HEK293 (cell line): ENCODE results near the gene CLEC14A.

Source experiments
- CTCF ChIA-PET: fragments of 350-600 bp; formaldehyde crosslinking; extraction: SDS; loops from one replicate; lab custom pipeline; 2021; ENCODE audit warnings: antibody characterized with exemption; lab: Yijun Ruan, JAX
- POLR2A ChIA-PET: fragments of 300-600 bp; formaldehyde crosslinking; extraction: SDS; loops from one replicate; lab custom pipeline; 2020; ENCODE audit warnings: antibody characterized with exemption, inconsistent platforms; lab: Yijun Ruan, JAX
- H3K27ac ChIP-seq: fragments of 200-500 bp; sonication (Bioruptor generic); 2 replicates; pipeline ENCODE4 v1.5.1; 2014; ENCODE audit warnings: low read depth, low read length, control low read depth, inconsistent platforms; ENCODE audit errors: extremely low read depth
- H3K36me3 ChIP-seq, 2 experiments: fragments of 200-500 bp in 1 of 2; sonication (Bioruptor generic) in 1 of 2; 1 replicate in 1 of 2; 2 replicates in 1 of 2; pipeline ENCODE4 v1.5.1; 2014 to 2017; ENCODE audit warnings: inconsistent platforms in 2 of 2, low read length in 2 of 2; ENCODE audit not compliant: control insufficient read depth in 2 of 2, insufficient read depth in 1 of 2
- H3K4me1 ChIP-seq: fragments of 200-500 bp; sonication (Bioruptor generic); 2 replicates; pipeline ENCODE4 v1.5.1; 2014; ENCODE audit warnings: mild to moderate bottlenecking, low read length, inconsistent platforms; ENCODE audit not compliant: control insufficient read depth, insufficient read depth
- H3K4me3 ChIP-seq: 2 replicates; pipeline ENCODE4 v1.5.1; 2011; ENCODE audit warnings: low read depth, mild to moderate bottlenecking, control low read depth, low read length, moderate library complexity
- H3K9me3 ChIP-seq: fragments of 200-500 bp; sonication (Bioruptor generic); 2 replicates; pipeline ENCODE4 v1.5.1; 2014; ENCODE audit warnings: low read depth, low read length, inconsistent platforms; ENCODE audit not compliant: control insufficient read depth, insufficient read depth
- EGR2 ChIP-seq: fragments of 450-650 bp; formaldehyde crosslinking; IDR thresholded peaks from 2 replicates; pipeline ENCODE4 v1.5.1; 2016; ENCODE audit warnings: low read depth, missing biosample characterization, missing genetic modification characterization
- FEZF1 ChIP-seq: fragments of 450-650 bp; formaldehyde crosslinking; IDR thresholded peaks from 2 replicates; pipeline ENCODE4 v1.5.1; 2016; ENCODE audit warnings: missing biosample characterization, missing genetic modification characterization
- KLF10 ChIP-seq: fragments of 450-650 bp; IDR thresholded peaks from 2 replicates; pipeline ENCODE4 v1.5.1; 2018; ENCODE audit warnings: missing biosample characterization, mild to moderate bottlenecking, missing genetic modification characterization
- KLF7 ChIP-seq: fragments of 450-650 bp; formaldehyde crosslinking; IDR thresholded peaks from 2 replicates; pipeline ENCODE4 v1.5.1; 2016; ENCODE audit warnings: missing biosample characterization, missing genetic modification characterization, borderline replicate concordance
- MZF1 ChIP-seq: fragments of 450-650 bp; formaldehyde crosslinking; IDR thresholded peaks from 2 replicates; pipeline ENCODE4 v1.5.1; 2017; ENCODE audit warnings: missing biosample characterization, missing genetic modification characterization, borderline replicate concordance
- SALL2 ChIP-seq: fragments of 450-650 bp; formaldehyde crosslinking; IDR thresholded peaks from 2 replicates; pipeline ENCODE4 v1.5.0; 2017; ENCODE audit warnings: missing biosample characterization, mild to moderate bottlenecking, missing genetic modification characterization, borderline replicate concordance
- SP2 ChIP-seq: fragments of 450-650 bp; formaldehyde crosslinking; IDR thresholded peaks from 2 replicates; pipeline ENCODE4 v1.5.1; 2016; ENCODE audit warnings: missing biosample characterization, missing genetic modification characterization
- TCF7L2 ChIP-seq: IDR thresholded peaks from 2 replicates; pipeline ENCODE4 v1.6.1; 2011; ENCODE audit warnings: low read depth, mild to moderate bottlenecking, inconsistent platforms, low read length, moderate library complexity, borderline replicate concordance
- ZBTB21 ChIP-seq: fragments of 450-650 bp; formaldehyde crosslinking; IDR thresholded peaks from 2 replicates; pipeline ENCODE4 v1.5.1; 2017; ENCODE audit warnings: missing biosample characterization, missing genetic modification characterization
- ZNF10 ChIP-seq: fragments of 450-650 bp; formaldehyde crosslinking; IDR thresholded peaks from 2 replicates; pipeline ENCODE4 v1.5.1; 2017; ENCODE audit warnings: missing biosample characterization, missing genetic modification characterization
- ZNF114 ChIP-seq: fragments of 450-650 bp; formaldehyde crosslinking; IDR thresholded peaks from 2 replicates; pipeline ENCODE4 v1.5.0; 2017; ENCODE audit warnings: missing biosample characterization, missing genetic modification characterization
- ZNF175 ChIP-seq: fragments of 450-650 bp; formaldehyde crosslinking; IDR thresholded peaks from 2 replicates; pipeline ENCODE4 v1.5.1; 2016; ENCODE audit warnings: missing biosample characterization, missing genetic modification characterization
- ZNF426 ChIP-seq: fragments of 450-650 bp; formaldehyde crosslinking; IDR thresholded peaks from 2 replicates; pipeline ENCODE4 v1.5.1; 2017; ENCODE audit warnings: missing biosample characterization, missing genetic modification characterization, mild to moderate bottlenecking, inconsistent platforms, moderate library complexity
- ZNF48 ChIP-seq: fragments of 450-650 bp; formaldehyde crosslinking; IDR thresholded peaks from 2 replicates; pipeline ENCODE4 v1.5.1; 2016; ENCODE audit warnings: missing biosample characterization, missing genetic modification characterization
- ZNF510 ChIP-seq: fragments of 450-650 bp; formaldehyde crosslinking; IDR thresholded peaks from 2 replicates; pipeline ENCODE4 v1.5.1; 2018; ENCODE audit warnings: mild to moderate bottlenecking, missing genetic modification characterization, missing biosample characterization; ENCODE audit not compliant: insufficient replicate concordance
- ZNF521 ChIP-seq: fragments of 450-650 bp; formaldehyde crosslinking; IDR thresholded peaks from 2 replicates; pipeline ENCODE4 v1.5.1; 2017; ENCODE audit warnings: missing biosample characterization, mild to moderate bottlenecking, missing genetic modification characterization
- ZNF654 ChIP-seq: fragments of 450-650 bp; formaldehyde crosslinking; IDR thresholded peaks from 2 replicates; pipeline ENCODE4 v1.5.1; 2016; ENCODE audit warnings: low read depth, missing biosample characterization, missing genetic modification characterization
- ZNF747 ChIP-seq: fragments of 450-650 bp; formaldehyde crosslinking; IDR thresholded peaks from 2 replicates; pipeline ENCODE4 v1.5.1; 2016; ENCODE audit warnings: missing biosample characterization, missing genetic modification characterization
- ZNF785 ChIP-seq: fragments of 450-650 bp; formaldehyde crosslinking; IDR thresholded peaks from 2 replicates; pipeline ENCODE4 v1.5.1; 2016; ENCODE audit warnings: missing biosample characterization, missing genetic modification characterization
- ZNF791 ChIP-seq: fragments of 450-650 bp; formaldehyde crosslinking; IDR thresholded peaks from 2 replicates; pipeline ENCODE4 v1.5.1; 2016; ENCODE audit warnings: missing biosample characterization, missing genetic modification characterization
- TF ChIP-seq, protein P1 (sequence below): fragments of 450-650 bp; formaldehyde crosslinking; IDR thresholded peaks from 2 replicates; pipeline ENCODE4 v1.5.1; 2017; ENCODE audit warnings: missing biosample characterization, missing genetic modification characterization
- TF ChIP-seq, protein P2 (sequence below): fragments of 450-650 bp; IDR thresholded peaks from 2 replicates; pipeline ENCODE4 v1.5.1; 2018; ENCODE audit warnings: missing biosample characterization, missing genetic modification characterization
- TF ChIP-seq, protein P3 (sequence below): fragments of 450-650 bp; formaldehyde crosslinking; IDR thresholded peaks from 2 replicates; pipeline ENCODE4 v1.5.1; 2016; ENCODE audit warnings: missing biosample characterization, missing genetic modification characterization, low read depth

The CLEC14A gene

DNA sequence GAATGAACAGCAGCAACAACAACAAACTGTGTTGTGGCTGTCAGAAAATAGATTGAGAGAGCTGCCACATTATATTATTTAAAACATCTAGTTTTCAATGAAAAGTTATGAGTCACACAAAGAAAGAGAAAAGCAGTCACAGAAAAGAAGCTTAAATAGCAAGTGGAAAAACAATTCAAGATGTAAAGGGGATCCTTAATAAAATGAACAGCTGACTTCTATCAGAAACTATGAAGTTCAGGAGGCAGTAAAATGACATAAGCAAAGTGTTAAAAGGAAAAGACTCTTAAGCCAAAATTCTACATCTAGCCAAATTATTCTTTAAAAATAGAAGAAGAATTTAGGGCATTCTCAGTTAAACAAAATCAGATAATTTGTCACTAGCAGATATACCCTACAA lies 5.6 kb downstream of the CLEC14A start:
- TF ChIP-seq SALL2 (tag by site-specific recombination) = no peak
- TF ChIP-seq ZNF426 (tag by site-specific recombination) = no peak
- TF ChIP-seq ZNF175 (tag by site-specific recombination) = no peak
- TF ChIP-seq FEZF1 (tag by site-specific recombination) = no peak
- no peak for TF ChIP-seq EGR2 (tag by site-specific recombination)
- no peak for TF ChIP-seq ZNF114
- no peak for TF ChIP-seq ZNF747 (tag by site-specific recombination)
- TF ChIP-seq ZNF10 = no peak
- TF ChIP-seq ZNF510 = no peak
- TF ChIP-seq KLF7 = no peak
- TF ChIP-seq ZNF791 (tag by site-specific recombination) = no peak
- no peak for TF ChIP-seq KLF10 (tag by site-specific recombination)
- no peak for TF ChIP-seq ZNF521
- no peak for TF ChIP-seq MZF1 (tag by site-specific recombination)
- no peak for TF ChIP-seq ZBTB21 (tag by site-specific recombination)
- TF ChIP-seq ZNF654 (tag by site-specific recombination) = no peak
- ChIA-PET CTCF (no interaction called here), POLR2A (no interaction called here)
- no peaks in the 10 kb centered on the region for H3K4me1 ChIP-seq
- no peaks in the 10 kb centered on the region for H3K9me3 ChIP-seq
- no peaks in the 10 kb centered on the region for H3K36me3 ChIP-seq
- no peak overlapping the region for H3K27ac ChIP-seq
- H3K4me3 ChIP-seq = no peak overlapping the region

DNA sequence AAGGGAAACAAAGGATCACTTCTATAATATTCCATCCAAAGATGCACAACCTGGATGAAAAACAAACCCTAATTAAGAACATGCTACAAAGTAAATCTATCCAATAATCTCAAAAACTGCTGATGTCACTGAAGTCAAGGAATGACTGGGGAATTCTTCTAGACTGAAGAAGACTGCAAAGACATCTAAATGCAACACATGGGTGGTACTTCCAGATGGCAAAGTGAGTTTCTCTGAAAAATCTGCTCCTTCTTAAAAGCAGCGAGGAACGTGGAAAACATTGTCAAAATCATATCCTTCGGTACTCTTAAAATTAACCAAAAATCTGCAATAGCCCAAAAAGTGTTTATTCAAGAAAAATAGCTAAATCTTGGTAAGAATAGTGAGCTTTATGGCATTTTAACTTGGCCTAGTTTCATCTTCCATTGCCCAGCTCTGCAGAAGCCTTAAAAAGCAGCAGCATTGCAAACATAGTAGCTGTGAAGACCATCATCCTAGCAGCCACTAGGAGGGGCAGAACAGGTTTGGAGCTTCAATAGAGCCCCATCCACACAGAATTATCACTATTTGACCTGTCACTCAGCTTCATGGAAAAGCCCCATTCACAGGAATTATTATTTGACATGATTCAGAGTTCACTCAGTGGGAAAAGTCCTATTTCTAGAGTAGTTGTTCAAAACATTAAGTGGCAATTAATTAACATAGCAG lies 7.4 kb downstream of the CLEC14A start:
- Histone ChIP-seq H3K27ac (no peak overlapping the region), H3K4me1 (no peaks in the 10 kb centered on the region), H3K9me3 (no peaks in the 10 kb centered on the region), H3K36me3 (no peaks in the 10 kb centered on the region), H3K4me3 (no peak overlapping the region)
- ChIA-PET CTCF (interaction anchor here (0.7 to 1.1 kb wide), 2 partner anchors 15 to 21 kb away, joined by 4 to 5 read pairs; no protein-coding TSS in a partner anchor), POLR2A (no interaction called here)
- TF ChIP-seq, protein P1, sequence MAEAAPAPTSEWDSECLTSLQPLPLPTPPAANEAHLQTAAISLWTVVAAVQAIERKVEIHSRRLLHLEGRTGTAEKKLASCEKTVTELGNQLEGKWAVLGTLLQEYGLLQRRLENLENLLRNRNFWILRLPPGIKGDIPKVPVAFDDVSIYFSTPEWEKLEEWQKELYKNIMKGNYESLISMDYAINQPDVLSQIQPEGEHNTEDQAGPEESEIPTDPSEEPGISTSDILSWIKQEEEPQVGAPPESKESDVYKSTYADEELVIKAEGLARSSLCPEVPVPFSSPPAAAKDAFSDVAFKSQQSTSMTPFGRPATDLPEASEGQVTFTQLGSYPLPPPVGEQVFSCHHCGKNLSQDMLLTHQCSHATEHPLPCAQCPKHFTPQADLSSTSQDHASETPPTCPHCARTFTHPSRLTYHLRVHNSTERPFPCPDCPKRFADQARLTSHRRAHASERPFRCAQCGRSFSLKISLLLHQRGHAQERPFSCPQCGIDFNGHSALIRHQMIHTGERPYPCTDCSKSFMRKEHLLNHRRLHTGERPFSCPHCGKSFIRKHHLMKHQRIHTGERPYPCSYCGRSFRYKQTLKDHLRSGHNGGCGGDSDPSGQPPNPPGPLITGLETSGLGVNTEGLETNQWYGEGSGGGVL (tag by site-specific recombination) = no peak
- TF ChIP-seq ZNF785 (tag by site-specific recombination) = no peak
- TF ChIP-seq SP2 (tag by site-specific recombination) = no peak
- TF ChIP-seq ZNF48 = no peak
- TF ChIP-seq, protein P2, sequence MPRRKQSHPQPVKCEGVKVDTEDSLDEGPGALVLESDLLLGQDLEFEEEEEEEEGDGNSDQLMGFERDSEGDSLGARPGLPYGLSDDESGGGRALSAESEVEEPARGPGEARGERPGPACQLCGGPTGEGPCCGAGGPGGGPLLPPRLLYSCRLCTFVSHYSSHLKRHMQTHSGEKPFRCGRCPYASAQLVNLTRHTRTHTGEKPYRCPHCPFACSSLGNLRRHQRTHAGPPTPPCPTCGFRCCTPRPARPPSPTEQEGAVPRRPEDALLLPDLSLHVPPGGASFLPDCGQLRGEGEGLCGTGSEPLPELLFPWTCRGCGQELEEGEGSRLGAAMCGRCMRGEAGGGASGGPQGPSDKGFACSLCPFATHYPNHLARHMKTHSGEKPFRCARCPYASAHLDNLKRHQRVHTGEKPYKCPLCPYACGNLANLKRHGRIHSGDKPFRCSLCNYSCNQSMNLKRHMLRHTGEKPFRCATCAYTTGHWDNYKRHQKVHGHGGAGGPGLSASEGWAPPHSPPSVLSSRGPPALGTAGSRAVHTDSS (tag by site-specific recombination) = no peak
- no peak for TF ChIP-seq TCF7L2
- TF ChIP-seq, protein P3, sequence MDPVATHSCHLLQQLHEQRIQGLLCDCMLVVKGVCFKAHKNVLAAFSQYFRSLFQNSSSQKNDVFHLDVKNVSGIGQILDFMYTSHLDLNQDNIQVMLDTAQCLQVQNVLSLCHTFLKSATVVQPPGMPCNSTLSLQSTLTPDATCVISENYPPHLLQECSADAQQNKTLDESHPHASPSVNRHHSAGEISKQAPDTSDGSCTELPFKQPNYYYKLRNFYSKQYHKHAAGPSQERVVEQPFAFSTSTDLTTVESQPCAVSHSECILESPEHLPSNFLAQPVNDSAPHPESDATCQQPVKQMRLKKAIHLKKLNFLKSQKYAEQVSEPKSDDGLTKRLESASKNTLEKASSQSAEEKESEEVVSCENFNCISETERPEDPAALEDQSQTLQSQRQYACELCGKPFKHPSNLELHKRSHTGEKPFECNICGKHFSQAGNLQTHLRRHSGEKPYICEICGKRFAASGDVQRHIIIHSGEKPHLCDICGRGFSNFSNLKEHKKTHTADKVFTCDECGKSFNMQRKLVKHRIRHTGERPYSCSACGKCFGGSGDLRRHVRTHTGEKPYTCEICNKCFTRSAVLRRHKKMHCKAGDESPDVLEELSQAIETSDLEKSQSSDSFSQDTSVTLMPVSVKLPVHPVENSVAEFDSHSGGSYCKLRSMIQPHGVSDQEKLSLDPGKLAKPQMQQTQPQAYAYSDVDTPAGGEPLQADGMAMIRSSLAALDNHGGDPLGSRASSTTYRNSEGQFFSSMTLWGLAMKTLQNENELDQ = no peak
